AG09309 (cell line): ENCODE results near the gene AGXT2.

Source experiments
- DNase-seq: peaks from one replicate; pipeline ENCODE4 v3.0.0-alpha.2; 2010; ENCODE audit warnings: low read depth
- H3K4me3 ChIP-seq: 2 replicates; pipeline ENCODE4 v1.5.1; 2011; ENCODE audit warnings: mild to moderate bottlenecking, low read depth, low read length, moderate library complexity; ENCODE audit not compliant: control insufficient read depth
- CTCF ChIP-seq: IDR thresholded peaks from 2 replicates; pipeline ENCODE4 v1.5.1; 2011; ENCODE audit warnings: mild to moderate bottlenecking, low read depth, low read length, inconsistent platforms; ENCODE audit not compliant: insufficient read depth, control insufficient read depth; ENCODE audit errors: missing control alignments

The AGXT2 gene

GRCh38 chr5:35047785-35048404 lies at the start of gene AGXT2:
AGXT2 (minus strand) TSS chr5:35047949; CDS start chr5:35047892, 57 bp downstream.
- H3K4me3 ChIP-seq: no peak within 1 kb of the TSS
- no peak for DNase-seq
- no peak for TF ChIP-seq CTCF

GRCh38 chr5:35096932-35097331 lies 49.2 kb upstream of the AGXT2 start:
- DNase-seq: no peak
- H3K4me3 ChIP-seq: no peak overlapping the region
- TF ChIP-seq CTCF: no peak

- no peak overlapping the region for H3K4me3 ChIP-seq
- no peak for DNase-seq
- TF ChIP-seq CTCF: no peak
Observed at GRCh38 chr5:35096216-35096615, 48.5 kb upstream of the AGXT2 start.

- no peak for TF ChIP-seq CTCF
- H3K4me3 ChIP-seq: no peak overlapping the region
- DNase-seq: no peak
Observed at GRCh38 chr5:35095366-35095765, 47.6 kb upstream of the AGXT2 start.

GRCh38 chr5:35094948-35095347 lies 47.2 kb upstream of the AGXT2 start:
- DNase-seq: no peak
- no peak overlapping the region for H3K4me3 ChIP-seq
- no peak for TF ChIP-seq CTCF

- DNase-seq: no peak
- no peak overlapping the region for H3K4me3 ChIP-seq
- no peak for TF ChIP-seq CTCF
Observed at GRCh38 chr5:35092703-35093102, 45.0 kb upstream of the AGXT2 start.
